Prostate gland (tissue), 2 donors: ENCODE data around the gene RAET1L.

Source experiments
- CTCF ChIP-seq, 4 experiments: fragments of 200-600 bp in 2 of 4; fragments of 450-650 bp in 2 of 4; sonication (generic) in 2 of 4; IDR thresholded peaks; 1 replicate in 3 of 4; 2 replicates in 1 of 4; pipeline ENCODE4 v1.5.1; 2016 to 2019; ENCODE audit warnings: antibody characterized with exemption in 4 of 4, mild to moderate bottlenecking in 2 of 4, moderate library complexity in 2 of 4
- POLR2A ChIP-seq: fragments of 450-650 bp; IDR thresholded peaks from one replicate; pipeline ENCODE4 v1.6.1; 2016; ENCODE audit warnings: antibody characterized with exemption, mild to moderate bottlenecking
- POLR2AphosphoS5 ChIP-seq: sonication (generic); formaldehyde crosslinking; IDR thresholded peaks from one replicate; pipeline ENCODE4 v1.6.1; 2017; ENCODE audit warnings: antibody characterized with exemption

GRCh38 chr6:149991838-149992237 is 33.5 kb downstream of the RAET1L start:
- TF ChIP-seq POLR2AphosphoS5 (no peak), CTCF (IDR thresholded peaks at IDR 0.05) (no peak), POLR2A (no peak)
